ENCODE data around the gene ERAL1.

Gene ERAL1

GRCh38 chr17:28818819-28819221 is 36.0 kb upstream of the ERAL1 start:
- TF ChIP-seq, protein P1, sequence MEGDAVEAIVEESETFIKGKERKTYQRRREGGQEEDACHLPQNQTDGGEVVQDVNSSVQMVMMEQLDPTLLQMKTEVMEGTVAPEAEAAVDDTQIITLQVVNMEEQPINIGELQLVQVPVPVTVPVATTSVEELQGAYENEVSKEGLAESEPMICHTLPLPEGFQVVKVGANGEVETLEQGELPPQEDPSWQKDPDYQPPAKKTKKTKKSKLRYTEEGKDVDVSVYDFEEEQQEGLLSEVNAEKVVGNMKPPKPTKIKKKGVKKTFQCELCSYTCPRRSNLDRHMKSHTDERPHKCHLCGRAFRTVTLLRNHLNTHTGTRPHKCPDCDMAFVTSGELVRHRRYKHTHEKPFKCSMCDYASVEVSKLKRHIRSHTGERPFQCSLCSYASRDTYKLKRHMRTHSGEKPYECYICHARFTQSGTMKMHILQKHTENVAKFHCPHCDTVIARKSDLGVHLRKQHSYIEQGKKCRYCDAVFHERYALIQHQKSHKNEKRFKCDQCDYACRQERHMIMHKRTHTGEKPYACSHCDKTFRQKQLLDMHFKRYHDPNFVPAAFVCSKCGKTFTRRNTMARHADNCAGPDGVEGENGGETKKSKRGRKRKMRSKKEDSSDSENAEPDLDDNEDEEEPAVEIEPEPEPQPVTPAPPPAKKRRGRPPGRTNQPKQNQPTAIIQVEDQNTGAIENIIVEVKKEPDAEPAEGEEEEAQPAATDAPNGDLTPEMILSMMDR (IDR thresholded peaks at IDR 0.05) = no peak

DNA sequence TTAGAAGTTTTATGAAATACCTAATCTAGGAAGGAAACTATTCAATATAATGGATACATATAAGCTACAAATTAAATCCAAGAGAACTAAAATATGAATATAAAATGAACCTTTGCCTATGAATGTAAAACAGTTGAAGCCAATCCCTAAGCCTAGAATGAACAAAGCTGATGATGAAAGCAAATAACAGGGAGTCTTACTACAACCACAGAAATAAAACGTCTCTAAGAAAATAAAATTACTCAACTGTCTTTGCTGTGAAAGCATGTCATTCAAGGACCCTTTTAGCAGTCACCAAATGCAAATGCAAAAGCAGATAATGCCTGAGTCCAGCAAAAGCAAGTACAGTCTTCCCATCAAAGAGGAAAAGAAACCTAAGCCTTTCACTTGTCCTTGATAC is 35.2 kb upstream of the ERAL1 start:
- TF ChIP-seq, protein P1 (IDR thresholded peaks at IDR 0.05) = no peak

DNA sequence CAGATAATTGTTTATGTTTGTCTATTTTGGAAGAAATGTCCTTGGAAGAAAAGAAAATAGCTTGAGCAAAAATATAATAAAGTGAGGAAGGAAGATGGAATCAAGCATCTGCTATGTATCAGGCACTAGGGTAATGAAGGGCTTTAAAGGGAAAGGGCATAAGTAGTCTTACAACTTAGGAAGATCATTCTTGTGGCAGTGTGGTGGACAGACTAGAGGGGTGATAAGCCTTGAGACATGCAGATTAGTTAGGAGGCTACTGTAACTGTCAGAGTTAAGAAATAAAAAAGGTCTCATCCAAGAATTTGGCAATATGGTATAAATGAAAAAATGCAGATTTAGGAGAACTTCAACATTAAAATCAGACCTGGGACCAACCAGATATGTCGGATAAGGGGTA is 27.1 kb upstream of the ERAL1 start:
- TF ChIP-seq, protein P1 (IDR thresholded peaks at IDR 0.05) = no peak

GRCh38 chr17:28828294-28829040 is 26.3 kb upstream of the ERAL1 start:
- TF ChIP-seq, protein P1 (IDR thresholded peaks at IDR 0.05) = no peak

- TF ChIP-seq, protein P1 (IDR thresholded peaks at IDR 0.05) = no peak
Measured at GRCh38 chr17:28834420-28834819, 20.4 kb upstream of the ERAL1 start.

GRCh38 chr17:28839221-28839620 is 15.6 kb upstream of the ERAL1 start:
- TF ChIP-seq, protein P1 (IDR thresholded peaks at IDR 0.05) = no peak

GRCh38 chr17:28841901-28842281 is 12.9 kb upstream of the ERAL1 start:
- TF ChIP-seq, protein P1 (IDR thresholded peaks at IDR 0.05) = no peak
